Midbrain (tissue), 1 donor: ENCODE results near the gene STK38L.
"Not testable (repeated sequence)": the region's sequence is repeated elsewhere in the genome, so short reads cannot be mapped to it uniquely, and the experiment has no call there.

Source experiments
- DNase-seq: peaks from one replicate; lab custom pipeline; 2025; lab: John Stamatoyannopoulos, UW

The STK38L gene

DNA sequence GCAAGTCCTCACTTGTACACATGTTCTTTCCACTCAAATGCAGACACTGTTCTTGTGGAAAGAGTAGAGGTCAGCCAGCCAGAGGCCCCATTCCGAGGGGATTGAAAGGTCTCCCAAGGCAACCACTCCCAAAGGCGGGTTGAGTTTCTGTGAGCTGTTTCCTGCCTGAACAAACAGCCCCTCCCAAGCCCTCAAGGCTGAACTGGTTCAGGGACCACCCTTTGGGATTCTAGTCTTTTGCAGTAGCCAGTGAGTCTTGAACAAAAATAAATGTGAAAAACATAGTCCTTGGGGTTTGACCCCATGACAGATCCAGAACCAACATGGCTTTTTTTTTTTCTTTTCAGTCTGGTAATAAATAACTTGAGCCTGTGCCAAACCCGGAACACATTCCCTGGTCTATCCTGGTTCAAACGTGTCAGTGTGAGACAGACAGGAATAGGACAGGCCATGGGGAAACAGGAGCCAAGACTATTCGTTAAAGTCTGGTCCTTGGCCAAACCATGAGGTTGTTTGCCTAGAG is 17.6 kb upstream of the STK38L start:
- DNase-seq = peak; percentile 42

DNA sequence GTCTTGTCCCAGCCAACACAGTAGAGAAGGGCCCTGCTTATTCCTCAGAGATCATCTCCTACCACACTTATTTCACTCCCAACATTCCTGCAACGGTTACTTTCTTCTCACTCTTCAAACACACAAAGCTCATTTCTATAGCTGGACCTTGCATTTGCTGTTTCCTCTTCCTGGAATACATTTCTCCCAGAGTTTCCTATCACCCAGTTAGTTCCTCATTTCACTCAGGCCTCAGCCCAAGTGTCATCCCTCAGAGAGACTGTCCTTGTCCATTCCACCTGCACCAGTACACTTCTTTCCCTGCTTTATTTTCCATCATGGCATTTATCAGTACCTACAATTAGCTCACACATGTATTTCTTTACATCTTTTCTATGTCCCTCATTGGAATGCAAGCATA is 14.7 kb upstream of the STK38L start:
- DNase-seq = no peak

DNA sequence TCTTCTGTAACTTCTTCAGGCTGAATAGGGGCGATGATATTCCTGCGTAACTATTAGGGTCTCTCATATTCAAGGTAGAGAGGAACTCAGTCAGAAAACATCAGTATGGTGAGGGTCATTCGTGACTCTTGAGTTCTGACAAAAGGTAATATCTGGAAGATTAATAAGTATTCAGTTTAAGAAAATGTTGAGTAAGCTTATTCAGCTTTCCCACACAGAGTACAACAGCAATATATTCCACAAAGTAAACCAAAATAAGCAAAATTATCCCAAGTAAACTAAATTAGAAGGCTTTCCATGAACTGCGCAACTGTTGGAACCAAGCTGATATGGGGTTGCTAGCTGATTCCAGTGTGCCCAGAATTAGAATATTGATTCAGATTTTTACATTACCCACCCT is 12.7 kb upstream of the STK38L start:
- DNase-seq = not testable (repeated sequence)

DNA sequence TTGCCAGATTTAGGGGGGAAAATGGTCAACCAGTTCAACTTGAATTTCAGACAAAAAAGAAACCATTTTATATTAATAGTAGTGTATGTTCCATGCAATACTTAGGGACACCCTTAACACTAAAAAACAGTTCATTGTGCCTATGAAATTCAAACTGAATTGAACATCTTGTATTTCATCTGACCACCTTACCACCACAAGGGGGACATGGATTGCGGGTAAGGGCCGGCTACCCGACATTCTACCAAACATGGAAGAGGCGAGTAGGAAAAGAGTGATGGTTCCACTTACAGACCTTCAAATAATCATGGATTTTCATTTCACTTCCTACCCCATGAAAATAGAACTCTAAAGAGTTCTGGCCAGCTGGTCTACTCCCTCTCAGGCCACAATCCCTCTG is 10.3 kb upstream of the STK38L start:
- no peak for DNase-seq

DNA sequence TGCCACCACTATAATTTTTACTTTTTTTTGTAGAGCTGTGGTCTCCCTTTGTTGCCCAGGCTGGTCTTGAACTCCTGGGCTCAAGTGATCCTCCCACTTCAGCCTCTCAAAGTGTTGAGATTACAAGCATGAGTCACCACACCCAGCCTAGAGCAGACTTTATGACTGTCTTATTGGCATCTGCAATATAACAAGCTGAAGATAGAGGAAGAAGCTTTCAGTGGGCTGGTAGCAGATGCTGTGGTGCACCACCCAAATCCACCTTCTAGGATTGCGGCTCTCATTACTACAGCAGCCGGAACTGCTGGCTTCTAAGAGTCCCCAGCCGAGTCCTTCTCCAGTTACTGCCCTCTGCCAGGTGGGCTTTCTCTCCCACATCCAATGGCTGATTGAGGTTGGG is 7.6 kb upstream of the STK38L start:
- DNase-seq = no peak

DNA sequence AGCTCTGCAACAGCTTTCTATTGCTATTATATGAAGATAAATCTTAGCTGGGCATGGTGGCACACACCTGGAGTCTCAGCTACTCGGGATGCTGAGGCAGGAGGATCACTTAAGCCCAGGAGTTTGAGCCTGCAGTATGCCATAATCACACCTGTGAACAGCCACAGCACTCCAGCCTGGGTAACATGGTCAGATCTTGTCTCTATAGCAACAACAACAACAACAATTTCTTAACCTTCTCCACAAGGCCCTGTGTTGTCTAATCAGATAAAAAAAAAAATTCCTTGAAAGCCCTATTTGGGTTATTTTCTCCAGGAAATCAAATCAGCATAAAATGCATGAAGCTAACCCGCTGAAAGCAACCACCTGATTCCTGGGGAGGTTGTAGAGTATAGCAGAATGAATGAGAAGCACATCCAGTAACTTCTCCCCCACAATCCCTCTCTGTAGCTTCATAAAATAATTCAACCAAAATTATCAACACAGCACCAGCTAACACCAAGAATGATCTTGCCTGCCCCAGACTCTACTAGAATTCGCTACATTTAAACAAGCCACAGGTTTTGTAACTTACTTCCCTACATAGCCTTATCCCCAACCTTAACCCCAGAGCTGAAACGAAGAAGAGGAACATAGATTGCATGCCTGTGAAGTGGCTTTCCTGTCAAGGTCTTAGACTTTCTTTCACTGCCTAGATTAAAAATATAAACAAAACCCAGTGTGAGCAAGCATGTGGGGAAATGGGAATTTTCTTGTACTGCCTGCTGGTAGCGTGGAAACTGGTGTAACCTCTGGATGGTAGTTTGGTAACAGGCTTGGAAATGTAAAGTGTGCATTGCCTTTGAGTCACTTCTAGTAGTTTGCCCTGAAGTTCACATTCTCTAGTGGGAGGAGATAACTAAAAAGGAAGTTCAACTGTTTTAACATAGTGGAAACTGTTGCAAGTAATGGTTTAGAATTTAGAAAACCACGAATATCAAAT is 6.0 kb upstream of the STK38L start:
- peak; percentile 25 for DNase-seq

DNA sequence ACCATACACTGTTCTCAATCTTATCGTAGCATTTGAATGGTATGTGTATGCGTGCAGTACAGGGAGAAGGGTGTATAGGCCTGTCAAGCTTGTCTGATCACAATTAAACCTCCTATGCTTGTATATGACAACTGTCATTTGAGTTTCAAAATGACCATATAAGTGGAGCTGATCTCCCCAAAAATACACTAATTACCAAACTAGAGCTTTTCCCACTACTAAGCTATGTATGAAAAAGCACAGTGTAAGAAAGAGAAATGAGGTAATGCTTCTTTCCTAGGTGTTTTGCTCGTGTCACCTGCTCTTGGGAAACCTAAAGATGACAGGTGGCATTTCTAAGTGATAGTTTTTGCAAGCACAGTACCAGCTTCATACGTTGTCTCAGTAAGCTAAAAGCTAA is 1.1 kb upstream of the STK38L start:
- DNase-seq = no peak

DNA sequence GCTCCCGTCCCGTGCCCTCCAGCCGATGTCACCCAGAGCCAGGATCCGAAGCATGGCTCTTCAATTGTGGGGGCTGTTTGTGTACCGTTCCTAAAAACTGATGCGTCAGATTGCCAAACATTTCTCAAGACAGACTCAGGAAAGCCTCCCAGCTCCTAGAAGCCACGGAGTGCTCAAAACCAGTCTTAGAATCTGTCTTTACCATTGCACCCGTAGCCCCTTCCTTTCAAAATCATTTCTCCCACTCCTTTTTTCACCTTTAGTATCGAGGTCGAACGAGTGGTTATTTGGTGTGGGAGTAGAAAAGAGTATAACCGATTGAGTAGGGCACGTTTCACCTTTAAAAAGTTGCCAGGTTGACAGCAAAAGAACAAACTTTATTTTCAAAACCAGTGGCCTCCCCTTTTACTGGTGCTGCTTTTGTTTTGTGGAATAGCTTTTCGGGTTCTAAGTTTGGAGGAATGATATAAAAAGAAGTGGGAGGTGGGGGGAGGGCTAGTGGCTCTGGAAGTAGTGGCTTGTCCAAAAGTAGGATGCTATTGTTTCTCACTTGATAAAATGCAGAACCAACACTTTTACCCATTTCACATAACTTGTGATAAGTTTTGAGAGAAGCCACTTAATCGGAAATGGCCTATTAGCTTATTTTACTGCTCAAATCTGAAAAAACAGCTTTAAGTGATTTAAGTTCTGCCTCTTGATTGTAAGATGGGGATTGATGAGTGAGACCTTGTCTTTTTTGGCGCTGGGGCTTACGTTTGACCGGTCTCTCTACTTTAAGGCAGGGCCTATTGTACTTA is 803 bp downstream of the STK38L start:
- no peak for DNase-seq

DNA sequence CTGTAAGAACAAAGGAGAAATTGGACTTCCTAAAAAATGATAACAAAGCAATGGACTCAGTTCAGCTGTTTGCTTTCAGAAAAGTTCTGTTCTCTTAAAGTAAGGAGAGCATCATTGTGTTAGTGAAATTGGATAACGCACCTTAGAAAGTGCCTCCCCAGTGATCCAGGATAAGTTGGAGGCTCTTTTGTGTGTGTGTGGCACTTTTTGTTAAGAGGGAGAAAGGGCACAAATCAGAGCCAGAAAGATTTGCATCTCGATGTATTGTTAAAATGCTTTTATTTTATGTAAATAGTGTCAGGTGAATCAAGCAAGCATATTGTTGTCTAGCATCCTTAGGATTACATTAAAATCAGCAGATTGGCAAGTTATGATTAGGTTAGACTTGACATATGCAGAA is 2.1 kb downstream of the STK38L start:
- DNase-seq = no peak

DNA sequence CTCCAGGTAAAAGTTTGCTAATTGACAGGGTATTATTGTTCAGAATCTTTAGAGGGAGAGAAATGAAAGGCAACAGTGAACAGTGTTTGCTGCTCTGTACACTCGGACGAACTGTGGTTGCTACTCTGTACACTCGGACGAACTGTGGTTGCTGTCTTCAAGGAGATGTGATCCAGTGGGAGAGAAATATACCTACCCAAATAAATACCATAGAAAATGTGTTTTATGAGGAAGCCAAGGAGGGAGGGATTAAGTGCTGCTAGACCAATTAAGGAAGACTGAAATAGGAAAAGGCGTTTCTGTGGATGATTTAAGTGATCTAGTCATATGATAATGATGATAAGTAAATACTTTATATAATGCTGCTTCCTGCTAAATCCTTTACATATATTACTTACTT is 2.7 kb downstream of the STK38L start:
- peak; percentile 13 for DNase-seq

DNA sequence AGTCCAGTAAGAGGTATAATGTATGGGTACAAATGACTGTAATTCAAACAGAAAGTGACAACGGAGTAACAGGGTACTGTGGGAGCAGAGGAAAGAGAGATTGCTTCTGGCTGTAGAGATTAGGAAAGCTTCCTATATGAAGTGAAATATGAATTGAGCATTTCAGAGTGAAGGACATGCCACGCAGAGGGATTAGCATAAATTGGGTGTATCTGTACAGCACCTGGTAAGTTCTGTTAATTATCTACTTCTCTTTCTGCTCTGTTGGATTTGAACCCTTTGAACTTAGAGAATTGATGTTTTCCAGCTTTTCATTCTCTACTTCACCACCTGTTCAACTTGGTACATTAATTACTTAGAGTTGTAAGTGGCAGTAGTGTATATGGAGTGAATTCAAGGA is 8.8 kb downstream of the STK38L start:
- no peak for DNase-seq

DNA sequence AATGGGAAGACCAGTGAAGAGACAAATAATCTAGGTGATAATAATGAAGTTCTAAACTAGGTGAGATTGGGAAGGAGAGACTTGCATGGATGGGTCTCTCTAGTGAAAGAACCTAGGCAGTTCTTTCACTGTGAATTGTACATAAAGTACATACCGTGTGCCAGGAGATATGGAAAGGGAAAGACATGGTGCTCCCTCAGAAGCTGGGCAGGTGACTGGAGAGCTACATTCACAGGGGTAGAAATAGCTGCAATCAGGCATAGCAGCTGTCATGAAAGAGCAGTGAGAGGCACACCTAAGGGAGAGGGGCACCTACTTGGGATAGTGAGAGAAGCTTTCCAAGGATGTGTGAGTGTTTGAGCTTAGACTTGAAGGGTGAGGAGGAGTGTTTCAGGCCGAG is 9.3 kb downstream of the STK38L start:
- DNase-seq = no peak

DNA sequence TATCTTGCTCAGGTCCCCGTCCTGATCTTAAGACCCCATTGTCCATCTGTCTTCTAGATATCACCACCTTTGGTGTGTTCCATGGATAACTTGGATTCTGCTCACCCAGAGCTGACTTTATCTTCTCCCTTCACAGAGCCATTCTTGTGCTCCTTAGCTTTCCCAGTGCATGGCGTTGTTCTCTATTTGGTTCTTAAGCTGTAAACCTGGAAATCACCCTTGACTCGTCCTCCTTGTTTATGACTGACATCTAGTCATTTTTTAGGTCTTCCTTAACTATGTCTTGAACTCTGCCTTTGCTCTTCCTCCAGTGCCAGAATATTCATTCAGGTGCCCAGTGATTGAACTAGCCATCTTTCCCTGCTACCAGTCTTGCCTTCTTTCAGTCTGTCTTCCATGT is 11.7 kb downstream of the STK38L start:
- no peak for DNase-seq

DNA sequence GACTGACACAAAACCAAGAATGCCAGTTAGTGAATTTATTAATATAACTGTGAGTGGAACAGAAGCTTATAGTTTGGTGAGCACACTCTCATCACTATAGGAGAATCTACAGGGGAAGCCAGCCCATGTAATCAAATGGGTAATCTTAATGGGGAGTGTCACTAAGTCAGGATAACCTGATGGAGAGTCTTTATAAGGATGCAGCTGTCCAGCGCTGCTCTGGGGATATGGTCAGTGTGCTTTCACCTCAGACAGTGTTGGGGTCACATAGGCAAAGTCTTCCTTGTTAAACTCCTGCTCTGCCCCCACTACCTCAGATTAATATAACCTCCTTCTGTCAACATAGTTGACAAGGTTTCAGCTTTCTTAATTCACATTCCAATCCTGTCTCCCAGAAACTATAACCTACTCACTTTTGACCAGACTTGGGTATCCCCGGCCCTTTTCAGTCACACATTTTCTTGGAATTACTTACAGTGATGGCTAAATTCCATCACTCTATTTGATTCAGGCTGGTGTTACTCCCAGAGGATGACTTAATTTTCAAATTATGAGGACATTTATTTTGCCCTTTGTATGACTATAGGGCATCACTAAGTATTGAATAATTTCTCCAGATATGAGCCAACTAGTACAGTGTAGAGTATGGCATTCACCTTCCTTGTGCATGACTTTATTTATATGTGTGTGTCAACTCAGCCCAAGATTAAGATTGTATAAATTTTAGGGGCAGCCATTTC is 13.2 kb downstream of the STK38L start:
- no peak for DNase-seq

DNA sequence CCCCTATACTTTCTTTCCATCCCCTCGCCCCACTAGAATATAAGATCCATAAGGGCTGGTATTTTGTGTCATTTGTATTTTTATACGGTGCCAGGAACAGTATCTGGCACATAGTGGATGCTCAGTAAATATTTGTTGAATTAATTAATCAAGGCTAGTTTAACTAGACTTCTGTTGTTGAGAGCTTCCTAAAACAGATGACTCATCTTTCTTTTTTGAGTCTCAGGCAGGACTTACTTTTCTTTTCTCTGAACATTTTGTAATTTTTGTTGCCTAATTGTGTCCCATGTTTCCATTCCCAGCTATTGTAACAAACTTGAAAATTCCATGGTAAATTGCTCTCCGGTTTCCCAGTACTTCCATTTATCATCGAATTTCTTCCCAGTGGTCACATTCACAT is 16.7 kb downstream of the STK38L start:
- no peak for DNase-seq

DNA sequence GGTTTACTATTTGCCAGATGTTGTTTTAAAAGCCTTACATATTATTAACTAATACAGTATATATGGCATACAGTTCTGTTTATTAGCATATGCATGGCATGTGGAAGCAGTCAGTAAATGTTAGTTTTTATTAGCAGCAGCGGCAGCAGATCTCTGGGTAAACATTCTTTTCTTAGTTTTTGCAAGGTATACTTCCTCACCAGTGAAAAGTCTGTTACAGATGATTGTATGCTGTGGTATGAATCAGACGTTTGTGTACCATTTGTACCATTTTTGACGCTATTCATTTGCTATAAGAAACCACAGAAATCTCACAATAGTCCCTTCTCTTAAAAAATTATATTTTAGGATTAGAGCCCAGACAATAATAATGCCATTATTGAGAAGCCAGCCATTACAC is 17.8 kb downstream of the STK38L start:
- no peak for DNase-seq

DNA sequence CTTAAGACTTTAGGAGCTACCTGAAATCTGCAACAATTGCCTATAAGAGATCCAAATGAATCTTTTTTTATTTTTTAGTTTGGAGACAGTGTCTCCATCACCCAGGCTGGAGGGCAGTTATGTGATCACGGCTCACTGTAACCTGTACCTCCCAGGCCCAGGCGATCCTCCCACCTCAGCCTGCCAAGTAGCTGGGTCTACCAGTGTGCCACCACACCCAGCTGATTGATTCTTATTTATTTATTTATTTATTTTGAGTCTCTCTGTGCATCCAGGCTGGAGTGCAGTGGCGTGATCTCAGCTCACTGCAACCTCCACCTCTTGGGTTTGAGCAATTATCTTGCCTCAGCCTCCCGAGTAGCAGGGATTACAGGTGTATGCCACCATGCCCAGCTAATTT is 26.1 kb downstream of the STK38L start:
- DNase-seq = no peak

DNA sequence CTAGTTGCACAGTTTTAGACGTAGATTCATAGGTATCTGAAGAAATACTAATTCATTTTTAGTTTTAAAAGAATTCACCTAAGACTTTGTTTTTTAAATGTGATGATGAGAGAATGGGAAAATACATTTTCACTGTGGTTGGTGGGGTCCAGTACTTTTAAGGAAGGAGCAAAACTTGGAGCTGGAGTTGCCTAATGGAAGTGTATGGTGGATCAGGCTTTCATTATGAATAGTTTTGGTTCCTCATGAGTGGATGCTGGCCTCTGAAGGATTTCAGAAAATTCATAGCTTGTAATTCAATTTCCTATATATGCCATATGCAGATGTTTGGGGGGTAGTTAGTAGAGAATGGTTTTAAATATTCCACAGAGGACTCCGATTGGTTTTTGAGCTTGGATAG is 27.1 kb downstream of the STK38L start:
- DNase-seq = no peak

DNA sequence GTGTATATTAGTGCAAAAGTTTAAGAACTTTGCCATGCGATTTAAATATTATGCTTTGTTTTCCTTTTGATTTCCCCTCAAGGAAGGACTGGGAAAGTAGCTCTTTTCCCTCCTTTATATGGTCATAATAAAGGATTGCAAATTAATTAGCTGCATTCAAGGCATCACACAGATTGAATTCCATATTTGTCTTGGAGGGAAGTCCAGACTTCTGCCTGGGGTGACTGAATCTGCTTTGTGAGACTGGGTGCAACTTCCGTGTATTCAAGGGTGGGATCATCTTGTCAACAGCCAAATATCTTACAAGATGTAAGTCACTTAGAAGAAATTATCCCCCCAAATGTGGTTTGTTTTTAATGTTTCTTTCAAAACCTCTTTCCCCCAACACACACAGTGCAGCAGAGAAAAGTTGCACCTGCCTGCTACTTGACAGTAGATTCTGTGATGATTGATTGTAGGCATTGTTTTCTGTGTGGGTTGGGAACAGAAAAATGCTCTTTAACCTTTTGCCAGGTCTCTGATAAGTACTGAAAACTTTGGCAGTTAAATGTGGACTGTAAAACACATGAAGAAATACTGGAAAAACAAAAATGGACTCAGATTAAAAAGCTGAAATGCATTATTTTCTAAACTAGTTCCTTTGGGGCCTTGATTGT is 28.4 kb downstream of the STK38L start:
- no peak for DNase-seq

DNA sequence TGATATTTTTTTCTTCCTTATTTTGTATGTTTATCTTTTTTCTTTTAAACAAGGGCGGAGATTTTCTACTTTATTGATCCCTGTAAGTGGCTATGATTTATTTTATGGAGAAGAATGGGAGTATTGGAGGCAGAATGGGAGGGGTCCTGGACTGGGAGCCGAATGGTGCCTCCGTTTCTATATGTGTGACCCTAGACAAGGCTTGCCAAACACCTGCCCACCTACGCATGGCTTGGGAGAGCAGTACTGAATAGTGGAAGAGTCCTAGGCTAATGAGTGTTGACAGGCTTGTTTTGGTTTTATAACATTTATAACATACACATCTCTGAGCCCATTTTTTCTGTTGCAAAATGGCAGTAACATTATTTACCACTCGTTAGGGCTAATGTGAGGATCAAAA is 29.0 kb downstream of the STK38L start:
- DNase-seq = no peak

DNA sequence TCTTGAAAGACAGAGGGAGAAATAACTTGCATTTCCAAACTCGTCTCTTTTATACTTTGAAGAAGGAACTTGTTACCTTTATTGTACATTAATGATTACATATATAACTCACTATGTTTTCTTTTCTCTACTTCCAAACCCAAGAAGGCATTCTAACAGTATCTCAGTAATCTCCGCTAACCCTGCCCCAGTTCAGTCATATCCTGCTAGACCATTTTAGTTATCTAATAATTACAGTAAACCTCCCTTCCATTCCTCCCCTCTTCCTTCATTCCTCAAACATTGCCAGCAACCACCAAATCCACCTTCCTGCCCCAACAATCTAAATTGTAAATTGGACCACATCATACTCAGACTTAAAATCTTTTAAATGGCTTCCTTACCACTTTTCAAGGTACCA is 30.6 kb downstream of the STK38L start:
- DNase-seq = no peak

DNA sequence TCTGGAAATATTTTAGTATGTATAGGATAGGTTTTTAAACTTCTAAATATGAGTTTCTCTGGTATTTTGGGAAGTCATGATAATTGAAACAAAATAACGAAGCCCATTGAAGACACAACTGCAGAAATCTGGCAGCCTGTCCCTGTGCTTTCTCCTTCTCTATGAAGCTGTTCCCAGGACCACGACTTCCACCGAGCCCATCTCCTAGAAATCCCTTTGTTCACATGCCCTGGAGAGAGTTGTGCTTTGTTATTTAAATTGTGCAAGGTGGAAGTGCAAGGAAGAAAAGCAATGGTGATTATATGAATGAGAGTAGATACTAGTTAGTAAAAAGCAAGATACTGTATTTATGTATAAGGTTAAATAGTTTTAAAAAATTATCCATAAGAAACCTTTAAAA is 32.2 kb downstream of the STK38L start:
- no peak for DNase-seq
